OCI-LY7 (cell line): ENCODE data around the gene CCDC88B. TPM values are rescaled to one million over a fixed set of nuclear protein-coding genes. Genes with fewer than 3 reads are reported as not detected.

Experiments used
- BruUV-seq: library from RNA; stranded (reverse); fragments of 400-500 nt; replicated peaks from 2 replicates; lab custom pipeline; 2021; lab: Mats Ljungman, UMichigan
- CTCF ChIA-PET: fragments of 300-600 bp; sonication (Branson Sonifier 250); formaldehyde crosslinking; loops from one replicate; lab custom pipeline; 2022; ENCODE audit warnings: antibody characterized with exemption; ENCODE audit not compliant: unreplicated experiment; lab: Charles Lee
- POLR2A ChIA-PET: fragments of 300-600 bp; sonication (Branson Sonifier 250); formaldehyde crosslinking; loops from one replicate; lab custom pipeline; 2022; ENCODE audit warnings: antibody characterized with exemption; lab: Charles Lee
- DNase-seq: peaks from one replicate; pipeline ENCODE4 v3.0.0-alpha.2; 2015; ENCODE audit warnings: low spot score
- H2AFZ ChIP-seq: fragments of 200-600 bp; sonication (generic), shearing (Covaris generic); 2 replicates; pipeline ENCODE4 v1.6.1; 2014; ENCODE audit warnings: mild to moderate bottlenecking, antibody characterized with exemption, low read length, moderate library complexity
- H3K27ac ChIP-seq: fragments of 200-600 bp; sonication (generic); 2 replicates; pipeline ENCODE4 v1.5.1; 2014; ENCODE audit warnings: mixed run types, low read depth, mild to moderate bottlenecking, moderate library complexity, low read length, inconsistent platforms; ENCODE audit not compliant: poor library complexity, severe bottlenecking
- H3K36me3 ChIP-seq: fragments of 200-600 bp; sonication (generic); 2 replicates; pipeline ENCODE4 v1.6.1; 2014; ENCODE audit warnings: mild to moderate bottlenecking, antibody characterized with exemption, low read length, moderate library complexity, mixed read lengths; ENCODE audit not compliant: insufficient read depth
- H3K4me1 ChIP-seq: fragments of 200-600 bp; sonication (generic); 2 replicates; pipeline ENCODE4 v1.5.1; 2014; ENCODE audit warnings: mild to moderate bottlenecking, low read length; ENCODE audit not compliant: insufficient read depth, poor library complexity, severe bottlenecking
- H3K4me2 ChIP-seq: fragments of 200-600 bp; sonication (generic); 2 replicates; pipeline ENCODE4 v1.6.1; 2014; ENCODE audit warnings: mild to moderate bottlenecking, low read length
- H3K4me3 ChIP-seq: fragments of 200-600 bp; sonication (generic); 2 replicates; pipeline ENCODE4 v1.5.1; 2014; ENCODE audit warnings: mild to moderate bottlenecking, low read depth, low read length; ENCODE audit not compliant: poor library complexity, severe bottlenecking
- H3K79me2 ChIP-seq: fragments of 200-600 bp; sonication (generic); 2 replicates; pipeline ENCODE4 v1.6.1; 2016; ENCODE audit warnings: low read depth, mild to moderate bottlenecking, low read length, moderate library complexity, mixed read lengths; ENCODE audit not compliant: insufficient read depth
- H3K9me2 ChIP-seq: fragments of 200-600 bp; sonication (generic); 2 replicates; pipeline ENCODE4 v1.6.1; 2016; ENCODE audit warnings: mild to moderate bottlenecking, low read length, mixed read lengths; ENCODE audit not compliant: insufficient read depth
- H3K9me3 ChIP-seq: fragments of 200-600 bp; sonication (generic); 2 replicates; pipeline ENCODE4 v1.6.1; 2014; ENCODE audit warnings: mild to moderate bottlenecking, mixed run types, low read length, mixed read lengths
- H4K20me1 ChIP-seq: fragments of 200-600 bp; sonication (generic); 2 replicates; pipeline ENCODE4 v1.6.1; 2014; ENCODE audit warnings: mild to moderate bottlenecking, antibody characterized with exemption, low read length, moderate library complexity, mixed read lengths; ENCODE audit not compliant: insufficient read depth
- EZH2phosphoT487 ChIP-seq: fragments of 200-600 bp; sonication (generic); IDR thresholded peaks from 2 replicates; pipeline ENCODE4 v1.6.1; 2018; ENCODE audit warnings: low read depth, borderline replicate concordance, mild to moderate bottlenecking, mixed run types, antibody characterized with exemption, low read length, moderate library complexity, mixed read lengths
- intact Hi-C: fragments of 100-400 bp; cut with micrococcal nuclease; formaldehyde crosslinking; loops from one replicate; pipeline ENCODE4 v1.10.0; 2022; ENCODE audit not compliant: unreplicated experiment
- total RNA-seq, 2 experiments: library from RNA; depleted of rRNA in 1 of 2; stranded (reverse); fragments of >200 nt in 1 of 2; shearing (Covaris generic) in 1 of 2; gene quantifications; 2 replicates each; pipeline ENCODE4 v1.2.3, GENCODE V29; 2014 to 2022
- TF ChIP-seq, protein P1 (sequence below): fragments of 200-600 bp; sonication (generic); conservative IDR thresholded peaks from 2 replicates; pipeline ENCODE4 v1.5.1; 2014; ENCODE audit warnings: mild to moderate bottlenecking, antibody characterized with exemption, low read length, moderate library complexity, mixed read lengths

Gene CCDC88B
- total RNA-seq, 2 experiments from 2014 or later: 40.7 to 67.2 TPM

DNA sequence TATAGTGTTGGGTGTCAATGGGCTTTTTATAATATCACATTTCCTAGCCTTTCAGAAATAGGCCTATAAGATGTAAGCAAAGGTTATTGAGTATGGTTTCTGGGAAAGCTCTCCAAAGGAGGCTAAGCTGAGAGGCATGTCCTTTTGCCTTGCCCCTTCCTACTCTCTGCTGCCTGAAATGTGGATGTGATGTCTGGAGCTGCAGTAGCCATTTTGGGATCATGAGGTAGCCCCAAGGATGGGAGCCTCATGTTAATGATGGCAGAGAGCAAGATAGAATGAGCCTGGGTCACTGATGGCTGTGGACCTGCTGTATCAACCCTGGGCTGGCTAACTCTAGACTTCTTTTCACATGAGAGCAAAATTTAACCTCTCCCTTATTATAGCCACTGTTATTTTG, 47.9 kb downstream of the CCDC88B start:
- no peak overlapping the region for H3K27ac ChIP-seq
- no peaks in the 10 kb centered on the region for H3K9me2 ChIP-seq
- no peaks in the 10 kb centered on the region for H3K9me3 ChIP-seq
- no peak overlapping the region for H2AFZ ChIP-seq
- intact Hi-C loops: no loop called here
- peaks cover 15% of the 10 kb centered on the region for H3K4me1 ChIP-seq
- H3K79me2 ChIP-seq: no peaks in the 10 kb centered on the region
- TF ChIP-seq EZH2phosphoT487: no peak
- TF ChIP-seq, protein P1, sequence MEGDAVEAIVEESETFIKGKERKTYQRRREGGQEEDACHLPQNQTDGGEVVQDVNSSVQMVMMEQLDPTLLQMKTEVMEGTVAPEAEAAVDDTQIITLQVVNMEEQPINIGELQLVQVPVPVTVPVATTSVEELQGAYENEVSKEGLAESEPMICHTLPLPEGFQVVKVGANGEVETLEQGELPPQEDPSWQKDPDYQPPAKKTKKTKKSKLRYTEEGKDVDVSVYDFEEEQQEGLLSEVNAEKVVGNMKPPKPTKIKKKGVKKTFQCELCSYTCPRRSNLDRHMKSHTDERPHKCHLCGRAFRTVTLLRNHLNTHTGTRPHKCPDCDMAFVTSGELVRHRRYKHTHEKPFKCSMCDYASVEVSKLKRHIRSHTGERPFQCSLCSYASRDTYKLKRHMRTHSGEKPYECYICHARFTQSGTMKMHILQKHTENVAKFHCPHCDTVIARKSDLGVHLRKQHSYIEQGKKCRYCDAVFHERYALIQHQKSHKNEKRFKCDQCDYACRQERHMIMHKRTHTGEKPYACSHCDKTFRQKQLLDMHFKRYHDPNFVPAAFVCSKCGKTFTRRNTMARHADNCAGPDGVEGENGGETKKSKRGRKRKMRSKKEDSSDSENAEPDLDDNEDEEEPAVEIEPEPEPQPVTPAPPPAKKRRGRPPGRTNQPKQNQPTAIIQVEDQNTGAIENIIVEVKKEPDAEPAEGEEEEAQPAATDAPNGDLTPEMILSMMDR: no peak
- DNase-seq: no peak
- ChIA-PET POLR2A (interaction anchor here (0.6 kb wide), 1 partner anchor 171 kb away, joined by 3 read pairs; no protein-coding TSS in a partner anchor), CTCF (no interaction called here)
- no peaks in the 10 kb centered on the region for H4K20me1 ChIP-seq
- no TSS peak for BruUV-seq
- no peak overlapping the region for H3K4me2 ChIP-seq
- no peaks in the 10 kb centered on the region for H3K36me3 ChIP-seq
- H3K4me3 ChIP-seq: no peak overlapping the region

DNA sequence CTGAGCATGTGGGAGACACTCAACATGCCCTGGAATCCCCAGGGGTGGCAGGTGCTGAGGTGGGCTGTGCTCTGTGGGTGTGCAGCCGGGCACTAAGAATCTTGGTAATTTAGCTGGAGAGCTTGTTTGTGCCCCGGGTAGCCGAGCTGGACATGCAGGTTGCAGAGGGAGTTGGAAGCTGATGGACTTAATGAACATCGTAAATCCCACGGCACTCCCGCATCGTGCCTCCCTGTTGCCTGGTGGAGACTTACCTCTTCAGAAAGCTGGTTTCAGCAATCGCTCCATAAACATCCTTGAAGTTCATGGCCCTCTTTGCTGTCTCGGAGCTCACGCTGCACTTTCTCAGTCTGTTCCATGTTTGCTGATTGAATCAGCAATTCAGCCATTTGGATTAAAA, 48.9 kb downstream of the CCDC88B start:
- no peaks in the 10 kb centered on the region for H3K9me2 ChIP-seq
- no peak for TF ChIP-seq EZH2phosphoT487
- TF ChIP-seq, protein P1: no peak
- intact Hi-C loops: no loop called here
- no peak overlapping the region for H3K27ac ChIP-seq
- no peak overlapping the region for H3K4me3 ChIP-seq
- H3K36me3 ChIP-seq: no peaks in the 10 kb centered on the region
- no peak overlapping the region for H3K4me2 ChIP-seq
- H2AFZ ChIP-seq: no peak overlapping the region
- ChIA-PET CTCF (no interaction called here), POLR2A (no interaction called here)
- no peaks in the 10 kb centered on the region for H3K79me2 ChIP-seq
- DNase-seq: no peak
- BruUV-seq: no TSS peak
- no peaks in the 10 kb centered on the region for H4K20me1 ChIP-seq
- peaks cover 15% of the 10 kb centered on the region for H3K4me1 ChIP-seq
- no peaks in the 10 kb centered on the region for H3K9me3 ChIP-seq

DNA sequence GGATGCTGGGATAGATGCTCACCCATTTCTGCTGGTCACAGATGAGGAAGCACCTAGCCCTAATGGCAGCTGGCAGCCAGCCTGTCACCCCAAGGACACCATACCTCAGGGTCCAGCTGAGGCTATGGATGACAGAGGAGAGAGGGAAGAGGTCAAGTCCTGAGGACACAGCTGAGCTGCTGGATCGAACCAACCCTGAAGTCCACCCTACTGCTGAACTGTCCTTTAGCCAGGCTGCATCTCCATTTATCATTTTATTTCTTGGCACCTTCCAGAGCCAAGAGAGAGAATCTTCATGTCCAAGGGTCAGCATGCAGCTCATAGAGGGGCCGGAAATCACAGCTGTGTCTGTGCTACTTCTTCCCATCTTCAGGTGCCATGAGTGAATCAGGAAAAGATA, 49.8 kb downstream of the CCDC88B start:
- no peaks in the 10 kb centered on the region for H4K20me1 ChIP-seq
- BruUV-seq: no TSS peak
- no peak overlapping the region for H2AFZ ChIP-seq
- no peak overlapping the region for H3K4me2 ChIP-seq
- ChIA-PET CTCF (no interaction called here), POLR2A (interaction anchor here (0.6 kb wide), 1 partner anchor 1454 kb away, joined by 4 read pairs; no protein-coding TSS in a partner anchor)
- peaks cover 15% of the 10 kb centered on the region for H3K4me1 ChIP-seq
- no peak overlapping the region for H3K27ac ChIP-seq
- no peaks in the 10 kb centered on the region for H3K9me3 ChIP-seq
- H3K9me2 ChIP-seq: no peaks in the 10 kb centered on the region
- TF ChIP-seq, protein P1: no peak
- TF ChIP-seq EZH2phosphoT487: no peak
- H3K36me3 ChIP-seq: no peaks in the 10 kb centered on the region
- no peaks in the 10 kb centered on the region for H3K79me2 ChIP-seq
- DNase-seq: no peak
- no peak overlapping the region for H3K4me3 ChIP-seq
- intact Hi-C loops: no loop called here
